Left ventricle myocardium superior (tissue), 1 donor: ENCODE results near the gene RBM15. TPM values are rescaled to one million over a fixed set of nuclear protein-coding genes. Genes with fewer than 3 reads are reported as not detected.
A peak's percentile ranks its signal among the peaks of the same experiment; 100 is the strongest.

ENCODE experiments used
- ATAC-seq: fragments of 200-7000 bp; cut with Tn5 transposase; one replicate; pipeline ENCODE4 v1.9.1; 2020; ENCODE audit warnings: mild to moderate bottlenecking, moderate library complexity
- DNase-seq: peaks from one replicate; pipeline ENCODE4 v3.0.0-alpha.2; 2020
- intact Hi-C: fragments of 100-400 bp; cut with micrococcal nuclease; formaldehyde crosslinking; loops from one replicate; pipeline ENCODE4 v1.11.0; 2022
- long read RNA-seq: library from polyadenylated mRNA; unstranded; transcript quantifications from one replicate; pipeline ENCODE4 v2.0.0, GENCODE V29; 2021
- total RNA-seq: library from RNA; stranded (reverse); fragmentation: NEBNext Ultra II Directional; extraction: Animal tissue kit (Norgen Biotek cat#: 25700); gene quantifications from one replicate; pipeline ENCODE4 v1.2.1, GENCODE V29; 2021
- donor health status: DM: no; HTN: yes; CAD: no; lungs with severe emphysema.

The RBM15 gene, protein sequence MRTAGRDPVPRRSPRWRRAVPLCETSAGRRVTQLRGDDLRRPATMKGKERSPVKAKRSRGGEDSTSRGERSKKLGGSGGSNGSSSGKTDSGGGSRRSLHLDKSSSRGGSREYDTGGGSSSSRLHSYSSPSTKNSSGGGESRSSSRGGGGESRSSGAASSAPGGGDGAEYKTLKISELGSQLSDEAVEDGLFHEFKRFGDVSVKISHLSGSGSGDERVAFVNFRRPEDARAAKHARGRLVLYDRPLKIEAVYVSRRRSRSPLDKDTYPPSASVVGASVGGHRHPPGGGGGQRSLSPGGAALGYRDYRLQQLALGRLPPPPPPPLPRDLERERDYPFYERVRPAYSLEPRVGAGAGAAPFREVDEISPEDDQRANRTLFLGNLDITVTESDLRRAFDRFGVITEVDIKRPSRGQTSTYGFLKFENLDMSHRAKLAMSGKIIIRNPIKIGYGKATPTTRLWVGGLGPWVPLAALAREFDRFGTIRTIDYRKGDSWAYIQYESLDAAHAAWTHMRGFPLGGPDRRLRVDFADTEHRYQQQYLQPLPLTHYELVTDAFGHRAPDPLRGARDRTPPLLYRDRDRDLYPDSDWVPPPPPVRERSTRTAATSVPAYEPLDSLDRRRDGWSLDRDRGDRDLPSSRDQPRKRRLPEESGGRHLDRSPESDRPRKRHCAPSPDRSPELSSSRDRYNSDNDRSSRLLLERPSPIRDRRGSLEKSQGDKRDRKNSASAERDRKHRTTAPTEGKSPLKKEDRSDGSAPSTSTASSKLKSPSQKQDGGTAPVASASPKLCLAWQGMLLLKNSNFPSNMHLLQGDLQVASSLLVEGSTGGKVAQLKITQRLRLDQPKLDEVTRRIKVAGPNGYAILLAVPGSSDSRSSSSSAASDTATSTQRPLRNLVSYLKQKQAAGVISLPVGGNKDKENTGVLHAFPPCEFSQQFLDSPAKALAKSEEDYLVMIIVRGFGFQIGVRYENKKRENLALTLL
- total RNA-seq = 14.1 TPM
- long read RNA-seq, full-length matches to known transcripts = 10 of 11 reads
- long read RNA-seq, partial matches to known transcripts = 0 of 11 reads
- long read RNA-seq, other reads (novel, unspliced or antisense) = 1 of 11 reads

GRCh38 chr1:110338886-110339406 lies at the start of gene RBM15:
Gene RBM15, plus strand, starts transcription at chr1:110339377. Its CDS starts 29 bp downstream, at chr1:110339406.
- intact Hi-C loops = no loop called here
- DNase-seq (peak; percentile 97), ATAC-seq (peak; percentile 85)

DNA sequence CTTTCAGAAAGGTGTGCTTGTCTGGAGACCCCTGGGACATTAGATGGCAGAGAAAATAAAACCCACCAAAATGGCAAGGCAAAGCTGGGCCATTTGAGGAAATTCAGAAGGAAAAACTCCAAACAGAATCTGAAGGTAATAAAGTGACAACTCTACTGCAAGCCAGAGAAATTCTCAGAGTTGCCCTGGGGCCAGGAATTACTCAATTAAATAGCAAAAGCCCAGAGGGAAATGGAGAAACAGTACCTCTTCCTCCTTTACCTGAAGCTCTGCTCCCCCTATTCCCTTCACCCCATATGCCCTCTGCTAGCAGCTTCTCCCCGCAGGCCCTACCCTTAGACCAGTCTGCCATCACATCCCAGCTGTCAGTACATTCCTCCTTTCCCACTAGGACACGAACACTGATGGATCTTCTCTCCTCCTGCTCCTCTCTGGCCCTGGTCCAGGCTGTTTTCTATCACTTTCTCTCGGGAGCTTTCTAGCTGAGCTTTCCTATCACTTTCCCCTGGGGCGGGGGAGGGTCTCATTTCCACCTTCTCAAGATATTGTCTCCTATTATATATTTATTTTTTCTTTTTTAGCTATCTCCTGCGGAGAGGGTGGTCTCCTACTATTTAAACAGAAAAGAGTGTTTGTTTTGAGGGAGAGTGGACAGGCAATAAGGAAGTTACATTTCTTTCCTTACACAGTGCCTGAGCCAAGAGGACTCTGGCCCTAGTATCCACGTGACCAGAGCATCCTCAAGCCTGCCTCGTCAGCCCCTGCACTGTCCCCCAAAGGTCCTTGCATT lies 47.7 kb upstream of the RBM15 start:
- ATAC-seq = no peak
- intact Hi-C loops = no loop called here
- DNase-seq = no peak

- ATAC-seq = no peak
- intact Hi-C loops = no loop called here
- DNase-seq = no peak
Measured at GRCh38 chr1:110292031-110292741, 47.0 kb upstream of the RBM15 start.

GRCh38 chr1:110293601-110294104 lies 45.5 kb upstream of the RBM15 start:
- no peak for ATAC-seq

DNA sequence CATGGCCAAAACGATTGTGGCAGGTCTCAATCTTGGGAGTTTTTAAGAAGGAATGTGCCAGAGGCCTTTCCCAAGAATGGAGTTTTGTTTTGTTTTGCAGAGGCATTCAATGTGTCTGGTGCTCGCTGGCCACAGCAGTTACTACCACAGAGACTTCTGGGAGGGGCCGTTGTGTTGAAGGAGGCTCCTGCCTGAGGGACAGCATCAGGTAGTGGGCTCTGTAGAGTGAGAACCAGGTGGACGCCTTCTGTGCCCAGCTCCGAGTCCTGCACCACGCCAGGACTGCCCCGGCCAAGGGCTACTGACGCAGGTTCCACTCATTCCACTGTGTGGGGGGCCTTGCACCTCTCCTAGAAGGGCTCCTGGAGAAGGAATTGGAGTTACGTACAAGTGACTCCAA lies 44.9 kb upstream of the RBM15 start:
- intact Hi-C loops = no loop called here
- DNase-seq (no peak), ATAC-seq (no peak)

More at GRCh38 chr1:110293601-110294104, 45.5 kb upstream of the RBM15 start:
- intact Hi-C loops = no loop called here
- no peak for DNase-seq

DNA sequence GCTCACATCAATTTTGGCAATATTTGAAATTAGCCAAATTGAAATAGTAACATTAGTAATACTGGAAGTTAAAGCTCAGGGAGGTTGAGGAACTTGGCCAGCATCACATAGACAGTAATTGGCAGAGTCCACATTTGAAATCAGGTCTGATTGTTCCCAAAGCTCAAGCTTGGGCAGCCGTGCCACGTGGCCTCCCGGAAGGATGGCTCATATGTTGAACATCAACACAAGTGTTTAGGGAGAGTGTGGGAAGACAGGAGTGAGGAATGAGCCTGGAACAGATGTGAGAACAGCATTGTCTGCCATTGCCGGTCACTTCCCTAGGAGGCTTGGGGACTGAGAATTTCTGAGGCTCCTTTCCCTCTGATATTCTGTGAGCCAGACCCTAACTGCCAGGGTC lies 40.2 kb upstream of the RBM15 start:
- DNase-seq = no peak
- intact Hi-C loops = no loop called here
- no peak for ATAC-seq

- intact Hi-C loops = no loop called here
- ATAC-seq (no peak), DNase-seq (no peak)
Measured at GRCh38 chr1:110300412-110301085, 38.6 kb upstream of the RBM15 start.

DNA sequence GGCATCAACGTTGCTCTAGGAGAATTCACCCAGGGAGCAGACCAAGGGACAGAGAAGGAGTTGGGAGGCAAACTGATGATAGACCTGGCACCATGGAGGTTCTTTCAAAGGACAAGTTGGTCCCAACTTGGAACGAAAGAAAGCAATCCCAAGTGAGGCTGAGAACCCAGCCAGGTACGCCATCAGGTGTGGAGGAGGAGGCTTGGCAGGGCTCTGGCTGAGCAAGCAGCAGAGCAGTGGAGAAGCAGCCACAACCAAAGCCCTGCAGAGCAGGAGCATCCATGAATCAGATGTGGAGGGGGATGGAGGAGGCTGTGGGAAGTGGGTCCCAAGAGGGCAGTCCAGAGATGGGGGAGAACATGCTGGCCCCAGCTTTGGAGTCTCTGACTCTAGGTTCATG lies 36.3 kb upstream of the RBM15 start:
- ATAC-seq (no peak), DNase-seq (no peak)
- intact Hi-C loops = no loop called here

- intact Hi-C loops = no loop called here
- DNase-seq = no peak
- ATAC-seq = no peak
Measured at GRCh38 chr1:110305900-110306420, 33.2 kb upstream of the RBM15 start.

DNA sequence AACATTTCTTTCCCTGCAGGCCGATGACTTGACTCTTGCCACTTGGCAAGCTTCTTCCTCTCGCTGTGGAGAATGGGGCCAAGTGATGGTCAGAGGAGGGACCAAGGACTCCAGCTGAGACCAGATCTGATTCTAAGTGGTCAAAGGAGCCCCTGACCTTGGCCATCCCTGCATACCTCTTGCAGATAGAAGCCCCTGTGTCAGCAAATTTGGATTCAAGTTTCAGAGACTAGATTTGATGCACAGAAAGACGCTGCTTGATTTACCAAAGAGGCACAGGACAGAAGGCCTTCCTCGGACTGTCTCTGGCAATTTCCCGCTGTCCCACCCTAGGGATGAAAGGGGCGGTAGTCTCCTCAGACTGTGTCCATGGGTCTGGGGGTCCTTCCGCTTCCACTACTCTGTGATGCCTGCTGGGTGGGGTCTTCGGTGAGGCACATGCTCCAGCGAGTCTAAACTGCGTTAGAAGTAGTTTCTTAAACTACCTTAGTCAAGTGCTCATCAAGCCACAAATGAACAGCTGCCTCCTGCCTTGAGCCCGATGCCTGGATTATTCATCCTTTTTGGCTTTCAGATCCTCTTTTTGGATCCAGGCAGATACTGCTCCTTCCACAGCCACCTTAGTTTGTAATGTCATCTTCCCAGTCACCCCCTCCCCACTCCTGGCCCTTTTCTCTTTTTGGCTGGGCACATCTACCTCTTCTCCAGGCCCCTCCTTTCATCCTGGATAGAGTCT lies 31.8 kb upstream of the RBM15 start:
- no peak for DNase-seq
- no peak for ATAC-seq
- intact Hi-C loops = no loop called here

DNA sequence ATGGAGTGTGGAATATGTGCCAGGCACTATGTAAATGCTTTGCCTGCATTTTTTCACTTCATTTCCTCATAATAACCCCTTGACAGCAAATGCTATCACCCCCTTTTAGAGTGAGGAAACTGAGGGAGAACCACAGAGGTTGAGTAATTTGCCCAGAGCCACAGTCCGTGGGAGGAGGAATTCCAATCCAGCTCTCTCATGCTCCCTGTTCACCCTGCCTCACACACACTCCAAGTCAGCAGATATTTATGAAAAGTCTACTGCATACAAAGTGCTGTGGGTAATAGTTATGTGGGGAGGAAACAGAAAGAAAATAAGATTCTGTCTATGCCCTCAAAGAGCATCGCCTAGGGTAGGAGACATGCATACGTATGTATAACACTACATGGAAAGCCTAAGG lies 30.9 kb upstream of the RBM15 start:
- ATAC-seq = no peak
- DNase-seq = no peak
- intact Hi-C loops = no loop called here

DNA sequence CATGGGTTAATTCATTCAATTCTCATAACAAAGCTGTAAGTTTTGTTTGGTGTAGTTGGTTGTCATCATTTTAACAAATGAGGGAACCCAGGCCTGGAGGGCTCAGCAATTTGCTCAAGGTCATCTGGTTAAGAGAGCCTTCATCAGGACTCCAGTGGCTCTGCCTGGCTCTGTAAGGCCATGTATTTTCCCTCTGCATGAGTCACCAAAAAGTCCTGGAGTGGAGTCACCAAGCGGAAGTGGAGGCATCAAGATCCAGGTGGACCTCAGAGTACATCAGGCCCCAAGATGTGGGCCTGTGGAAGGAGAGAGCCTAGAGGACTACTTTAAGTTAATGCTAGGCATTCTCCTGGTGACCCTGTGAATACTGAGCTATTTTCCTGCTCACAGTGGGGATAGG lies 30.0 kb upstream of the RBM15 start:
- DNase-seq (no peak), ATAC-seq (no peak)
- intact Hi-C loops = no loop called here

DNA sequence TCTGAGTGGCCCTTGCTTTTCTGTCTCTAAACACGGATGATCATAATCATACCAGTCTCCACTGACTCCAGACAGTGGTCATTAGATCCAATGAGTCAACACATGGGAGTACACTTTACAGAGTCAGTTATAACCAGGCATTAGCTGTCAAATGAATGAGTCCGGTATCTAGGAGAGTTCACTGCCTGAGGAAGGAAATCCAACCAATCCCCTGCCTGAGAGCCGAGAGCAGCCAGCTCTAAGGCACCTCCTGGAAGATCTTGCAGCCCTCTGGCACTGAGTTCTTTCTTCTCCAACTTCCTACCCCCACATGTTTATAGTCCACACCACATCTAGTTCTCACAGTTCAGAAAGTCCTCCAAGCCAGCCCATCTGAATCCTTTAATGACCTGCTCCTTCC lies 29.4 kb upstream of the RBM15 start:
- intact Hi-C loops = no loop called here
- DNase-seq (no peak), ATAC-seq (no peak)

GRCh38 chr1:110310300-110310699 lies 28.9 kb upstream of the RBM15 start:
- peak; percentile 78 for ATAC-seq
- intact Hi-C loops = no loop called here

GRCh38 chr1:110312188-110313121 lies 26.7 kb upstream of the RBM15 start:
- DNase-seq (peak; percentile 86), ATAC-seq (peak; percentile 96)
- intact Hi-C loops = loop anchor here (2.0 kb wide), 1 partner anchor 104 kb away; no protein-coding TSS in a partner anchor

More at GRCh38 chr1:110310300-110310699, 28.9 kb upstream of the RBM15 start:
- peak; percentile 63 for DNase-seq
